ENCODE data around the gene DHRSX.
"Not testable (repeated sequence)": the region's sequence is repeated elsewhere in the genome, so short reads cannot be mapped to it uniquely, and the experiment has no call there.

DNA sequence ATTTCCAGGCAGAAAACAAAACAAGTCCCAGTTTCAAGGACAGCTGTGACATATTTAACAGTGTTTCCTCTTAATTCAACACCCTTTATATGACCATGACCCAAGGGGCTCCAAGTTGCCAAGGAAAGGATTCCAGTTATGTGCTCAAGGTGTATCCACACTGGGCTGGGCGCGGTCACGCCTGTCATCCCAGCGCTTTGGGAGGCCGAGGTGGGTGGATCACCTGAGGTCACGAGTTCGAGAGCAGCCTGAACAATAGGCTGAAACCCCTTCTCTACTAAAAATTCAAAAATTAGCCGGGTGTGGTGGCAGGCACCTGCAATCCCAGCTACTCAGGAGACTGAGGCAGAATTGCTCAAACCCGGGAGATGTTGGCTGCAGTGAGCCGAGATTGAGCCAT is 29.6 kb downstream of the DHRSX start:
- not testable (repeated sequence) for TF ChIP-seq ZXDB (tag by site-specific recombination; IDR thresholded peaks at IDR 0.05); CTCF (tag by site-specific recombination; IDR thresholded peaks at IDR 0.05); ZNF561 (tag by site-specific recombination; IDR thresholded peaks at IDR 0.05; ENCODE audit: borderline replicate concordance); ZNF777 (tag by site-specific recombination; IDR thresholded peaks at IDR 0.05; ENCODE audit: borderline replicate concordance); KLF8 (tag by site-specific recombination; IDR thresholded peaks at IDR 0.05); ZEB2 (tag by site-specific recombination; IDR thresholded peaks at IDR 0.05); ZNF292 (tag by site-specific recombination; IDR thresholded peaks at IDR 0.05; ENCODE audit: borderline replicate concordance, low read depth); MZF1 (tag by site-specific recombination; IDR thresholded peaks at IDR 0.05; ENCODE audit: borderline replicate concordance)
- TF ChIP-seq, protein P1, sequence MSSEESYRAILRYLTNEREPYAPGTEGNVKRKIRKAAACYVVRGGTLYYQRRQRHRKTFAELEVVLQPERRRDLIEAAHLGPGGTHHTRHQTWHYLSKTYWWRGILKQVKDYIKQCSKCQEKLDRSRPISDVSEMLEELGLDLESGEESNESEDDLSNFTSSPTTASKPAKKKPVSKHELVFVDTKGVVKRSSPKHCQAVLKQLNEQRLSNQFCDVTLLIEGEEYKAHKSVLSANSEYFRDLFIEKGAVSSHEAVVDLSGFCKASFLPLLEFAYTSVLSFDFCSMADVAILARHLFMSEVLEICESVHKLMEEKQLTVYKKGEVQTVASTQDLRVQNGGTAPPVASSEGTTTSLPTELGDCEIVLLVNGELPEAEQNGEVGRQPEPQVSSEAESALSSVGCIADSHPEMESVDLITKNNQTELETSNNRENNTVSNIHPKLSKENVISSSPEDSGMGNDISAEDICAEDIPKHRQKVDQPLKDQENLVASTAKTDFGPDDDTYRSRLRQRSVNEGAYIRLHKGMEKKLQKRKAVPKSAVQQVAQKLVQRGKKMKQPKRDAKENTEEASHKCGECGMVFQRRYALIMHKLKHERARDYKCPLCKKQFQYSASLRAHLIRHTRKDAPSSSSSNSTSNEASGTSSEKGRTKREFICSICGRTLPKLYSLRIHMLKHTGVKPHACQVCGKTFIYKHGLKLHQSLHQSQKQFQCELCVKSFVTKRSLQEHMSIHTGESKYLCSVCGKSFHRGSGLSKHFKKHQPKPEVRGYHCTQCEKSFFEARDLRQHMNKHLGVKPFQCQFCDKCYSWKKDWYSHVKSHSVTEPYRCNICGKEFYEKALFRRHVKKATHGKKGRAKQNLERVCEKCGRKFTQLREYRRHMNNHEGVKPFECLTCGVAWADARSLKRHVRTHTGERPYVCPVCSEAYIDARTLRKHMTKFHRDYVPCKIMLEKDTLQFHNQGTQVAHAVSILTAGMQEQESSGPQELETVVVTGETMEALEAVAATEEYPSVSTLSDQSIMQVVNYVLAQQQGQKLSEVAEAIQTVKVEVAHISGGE (tag by site-specific recombination; conservative IDR thresholded peaks at IDR 0.05; ENCODE audit: low read depth) = not testable (repeated sequence)
- TF ChIP-seq, protein P2, sequence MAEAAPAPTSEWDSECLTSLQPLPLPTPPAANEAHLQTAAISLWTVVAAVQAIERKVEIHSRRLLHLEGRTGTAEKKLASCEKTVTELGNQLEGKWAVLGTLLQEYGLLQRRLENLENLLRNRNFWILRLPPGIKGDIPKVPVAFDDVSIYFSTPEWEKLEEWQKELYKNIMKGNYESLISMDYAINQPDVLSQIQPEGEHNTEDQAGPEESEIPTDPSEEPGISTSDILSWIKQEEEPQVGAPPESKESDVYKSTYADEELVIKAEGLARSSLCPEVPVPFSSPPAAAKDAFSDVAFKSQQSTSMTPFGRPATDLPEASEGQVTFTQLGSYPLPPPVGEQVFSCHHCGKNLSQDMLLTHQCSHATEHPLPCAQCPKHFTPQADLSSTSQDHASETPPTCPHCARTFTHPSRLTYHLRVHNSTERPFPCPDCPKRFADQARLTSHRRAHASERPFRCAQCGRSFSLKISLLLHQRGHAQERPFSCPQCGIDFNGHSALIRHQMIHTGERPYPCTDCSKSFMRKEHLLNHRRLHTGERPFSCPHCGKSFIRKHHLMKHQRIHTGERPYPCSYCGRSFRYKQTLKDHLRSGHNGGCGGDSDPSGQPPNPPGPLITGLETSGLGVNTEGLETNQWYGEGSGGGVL (tag by site-specific recombination; IDR thresholded peaks at IDR 0.05) = not testable (repeated sequence)

Data from HEK293 (cell line).